H1 (cell line): Measurements from ENCODE around the gene ADAM30. TPM values are rescaled to one million over a fixed set of nuclear protein-coding genes. Genes with fewer than 3 reads are reported as not detected.

Source experiments
- CTCF ChIA-PET: fragments of 300-600 bp; sonication (Branson Sonifier 250); formaldehyde crosslinking; loops from one replicate; lab custom pipeline; 2021; ENCODE audit not compliant: partially characterized antibody; lab: Charles Lee
- POLR2A ChIA-PET: fragments of 300-600 bp; sonication (Branson Sonifier 250); formaldehyde crosslinking; loops from one replicate; lab custom pipeline; 2021; ENCODE audit warnings: inconsistent platforms; ENCODE audit not compliant: partially characterized antibody; lab: Charles Lee
- DNase-seq, 2 experiments: peaks; one replicate each; pipeline versions ENCODE4 v3.0.0 to v3.0.0-alpha.2; 2010 to 2022; ENCODE audit warnings: low spot score in 2 of 2, low read depth in 1 of 2, mixed read lengths in 1 of 2
- FAIRE-seq: peaks from 2 replicates; lab custom pipeline; 2011; peaks lifted over from hg19 to GRCh38; lab: Jason Lieb, UNC
- H2AFZ ChIP-seq: 2 replicates; pipeline ENCODE4 v1.8.1; 2012; ENCODE audit warnings: low read length, inconsistent platforms
- H2AK5ac ChIP-seq: 2 replicates; pipeline ENCODE4 v1.6.1; 2013; ENCODE audit warnings: low read depth, low read length
- H2BK120ac ChIP-seq: replicated peaks from 2 replicates; pipeline ENCODE3; 2013; ENCODE audit warnings: low read depth, low read length, inconsistent platforms
- H2BK12ac ChIP-seq: 2 replicates; pipeline ENCODE4 v1.6.1; 2013; ENCODE audit warnings: low read depth, low read length
- H2BK15ac ChIP-seq: 2 replicates; pipeline ENCODE4 v1.6.1; 2013; ENCODE audit warnings: low read length
- H2BK20ac ChIP-seq: 2 replicates; pipeline ENCODE4 v1.6.1; 2013; ENCODE audit warnings: low read length
- H2BK5ac ChIP-seq: 2 replicates; pipeline ENCODE4 v1.6.1; 2013; ENCODE audit warnings: low read depth, low read length
- H3K14ac ChIP-seq: 2 replicates; pipeline ENCODE4 v1.6.1; 2013; ENCODE audit warnings: inconsistent platforms; ENCODE audit not compliant: insufficient read length
- H3K18ac ChIP-seq: 2 replicates; pipeline ENCODE4 v1.6.1; 2013; ENCODE audit warnings: low read length; ENCODE audit errors: extremely low read depth
- H3K23ac ChIP-seq: 2 replicates; pipeline ENCODE4 v1.6.1; 2013; ENCODE audit warnings: inconsistent platforms; ENCODE audit not compliant: insufficient read length
- H3K23me2 ChIP-seq: 2 replicates; pipeline ENCODE4 v1.6.1; 2013; ENCODE audit warnings: low read depth, low read length
- H3K27ac ChIP-seq: 2 replicates; pipeline ENCODE4 v1.6.1; 2011; ENCODE audit warnings: low read depth, low read length, inconsistent platforms
- H3K27me3 ChIP-seq, 4 experiments: replicated peaks in 1 of 4; 1 replicate in 1 of 4; 2 replicates in 3 of 4; pipeline versions ENCODE4 v1.6.1 to v1.8.1; 2011 to 2013; ENCODE audit warnings: low read length in 3 of 4, mild to moderate bottlenecking in 3 of 4, inconsistent platforms in 2 of 4, mixed read lengths in 2 of 4, moderate library complexity in 1 of 4; ENCODE audit not compliant: control insufficient read depth in 3 of 4, insufficient read depth in 3 of 4; ENCODE audit errors: extremely low read depth in 1 of 4
- H3K36me3 ChIP-seq, 4 experiments: 2 replicates each; pipeline versions ENCODE4 v1.6.1 to v1.8.1; 2011 to 2013; ENCODE audit warnings: mild to moderate bottlenecking in 4 of 4, low read length in 3 of 4, moderate library complexity in 2 of 4, control low read depth in 1 of 4, inconsistent platforms in 1 of 4; ENCODE audit not compliant: insufficient read depth in 4 of 4, control insufficient read depth in 2 of 4
- H3K4ac ChIP-seq: replicated peaks from 2 replicates; pipeline ENCODE3; 2013; ENCODE audit warnings: low read length, low read depth, mixed read lengths, inconsistent platforms; ENCODE audit not compliant: insufficient read length
- H3K4me1 ChIP-seq, 4 experiments: replicated peaks in 1 of 4; 1 replicate in 1 of 4; 2 replicates in 3 of 4; pipeline versions ENCODE4 v1.6.1 to v1.8.1; 2011 to 2013; ENCODE audit warnings: low read length in 3 of 4, inconsistent platforms in 2 of 4, mixed read lengths in 1 of 4; ENCODE audit not compliant: insufficient read depth in 4 of 4, control insufficient read depth in 3 of 4
- H3K4me2 ChIP-seq, 2 experiments: 2 replicates each; pipeline versions ENCODE4 v1.6.1 to v1.8.1; 2011 to 2013; ENCODE audit warnings: low read depth in 2 of 2, low read length in 2 of 2, control low read depth in 1 of 2, inconsistent platforms in 1 of 2, mild to moderate bottlenecking in 1 of 2; ENCODE audit not compliant: insufficient read depth in 1 of 2
- H3K4me3 ChIP-seq, 4 experiments: fragments of 200-600, 300-600 bp in 1 of 4; sonication (generic), shearing (Covaris generic), sonication (Bioruptor Twin) in 1 of 4; 2 replicates each; pipeline versions ENCODE4 v1.5.1 to v1.8.1; 2011 to 2016; ENCODE audit warnings: low read length in 4 of 4, low read depth in 3 of 4, control low read depth in 2 of 4, inconsistent platforms in 2 of 4, mild to moderate bottlenecking in 2 of 4, mixed read lengths in 1 of 4, moderate library complexity in 1 of 4; ENCODE audit not compliant: insufficient read depth in 2 of 4; ENCODE audit errors: extremely low read depth in 1 of 4
- H3K56ac ChIP-seq: replicated peaks from 2 replicates; pipeline ENCODE3; 2013; ENCODE audit warnings: low read depth, mild to moderate bottlenecking, mixed read lengths, low read length, inconsistent platforms; ENCODE audit not compliant: insufficient read length
- H3K79me1 ChIP-seq: 2 replicates; pipeline ENCODE4 v1.6.1; 2013; ENCODE audit warnings: low read depth, low read length, control low read depth
- H3K79me2 ChIP-seq, 2 experiments: 2 replicates each; pipeline versions ENCODE4 v1.6.1 to v1.8.1; 2012 to 2013; ENCODE audit warnings: low read length in 2 of 2, mild to moderate bottlenecking in 2 of 2, inconsistent platforms in 1 of 2; ENCODE audit not compliant: insufficient read depth in 2 of 2, control insufficient read depth in 1 of 2
- H3K9ac ChIP-seq, 4 experiments: replicated peaks in 1 of 4; 1 replicate in 1 of 4; 2 replicates in 3 of 4; pipeline versions ENCODE4 v1.6.1 to v1.8.1; 2011 to 2013; ENCODE audit warnings: low read depth in 3 of 4, low read length in 3 of 4, control low read depth in 2 of 4, mild to moderate bottlenecking in 2 of 4, moderate library complexity in 2 of 4, inconsistent platforms in 1 of 4; ENCODE audit errors: extremely low read depth in 1 of 4
- H3K9me3 ChIP-seq, 2 experiments: 2 replicates each; pipeline versions ENCODE4 v1.6.1 to v1.8.1; 2012 to 2013; ENCODE audit warnings: mild to moderate bottlenecking in 2 of 2, moderate library complexity in 2 of 2, control low read depth in 1 of 2, inconsistent platforms in 1 of 2, low read depth in 1 of 2, low read length in 1 of 2, mixed read lengths in 1 of 2; ENCODE audit not compliant: insufficient read depth in 2 of 2
- H4K20me1 ChIP-seq, 2 experiments: replicated peaks in 1 of 2; 2 replicates each; pipeline versions ENCODE3 to v1.8.1; 2011 to 2013; ENCODE audit warnings: inconsistent platforms in 2 of 2, low read length in 2 of 2, mild to moderate bottlenecking in 1 of 2; ENCODE audit not compliant: insufficient read depth in 2 of 2, control insufficient read depth in 1 of 2
- H4K5ac ChIP-seq: 2 replicates; pipeline ENCODE4 v1.6.1; 2013; ENCODE audit warnings: low read length, low read depth, mixed read lengths, inconsistent platforms; ENCODE audit not compliant: insufficient read length
- H4K8ac ChIP-seq: 2 replicates; pipeline ENCODE4 v1.8.0; 2013; ENCODE audit warnings: mild to moderate bottlenecking, moderate library complexity, low read length, inconsistent platforms; ENCODE audit not compliant: insufficient read depth; ENCODE audit errors: extremely low read depth
- H4K91ac ChIP-seq: replicated peaks from 2 replicates; pipeline ENCODE3; 2013; ENCODE audit warnings: low read length, mixed read lengths, inconsistent platforms; ENCODE audit not compliant: insufficient read length
- EZH2 ChIP-seq: fragments of 200-600 bp; sonication (generic); IDR thresholded peaks from 2 replicates; pipeline ENCODE4 v1.7.1; 2012; ENCODE audit warnings: low read depth, mild to moderate bottlenecking, moderate library complexity, low read length, inconsistent platforms; ENCODE audit not compliant: severe bottlenecking
- HDAC6 ChIP-seq: IDR thresholded peaks from one replicate; pipeline ENCODE4 v1.7.1; 2012; ENCODE audit warnings: low read depth, mild to moderate bottlenecking, inconsistent platforms, low read length, moderate library complexity
- KDM5A ChIP-seq: fragments of 200-600 bp; IDR thresholded peaks from 2 replicates; pipeline ENCODE4 v1.7.1; 2012; ENCODE audit warnings: mild to moderate bottlenecking, low read length, inconsistent platforms, mixed read lengths
- NRF1 ChIP-seq: IDR thresholded peaks from 2 replicates; pipeline ENCODE4 v1.6.1; 2011; ENCODE audit warnings: mild to moderate bottlenecking, low read depth, low read length, improper control_type of control experiment
- TAF7 ChIP-seq: optimal IDR thresholded peaks from 2 replicates; pipeline ENCODE3; 2011; ENCODE audit warnings: low read depth, mild to moderate bottlenecking, inconsistent platforms, low read length, moderate library complexity, borderline replicate concordance
- polyA plus RNA-seq, 7 experiments: library from polyadenylated mRNA; depleted of rRNA in 3 of 7; stranded (reverse) in 5 of 7; unstranded in 2 of 7; fragments of >200 nt in 5 of 7; fragments of 200-250 nt in 2 of 7; gene quantifications; 1 replicate in 5 of 7; 2 replicates in 1 of 7; 4 replicates in 1 of 7; pipeline versions ENCODE4 v1.2.1 to v1.2.3, GENCODE V29; 2011 to 2013; ENCODE audit warnings: missing spikeins in 2 of 7, mixed read lengths in 2 of 7
- total RNA-seq: library from RNA; stranded (reverse); fragmentation: NEBNext Ultra II Directional; extraction: Animal tissue kit (Norgen Biotek cat#: 25700); gene quantifications from 2 replicates; pipeline ENCODE4 v1.2.1, GENCODE V29; 2021

ADAM30 gene
- total and polyA plus RNA-seq, 2 of the 8 experiments (the other 6 are each of a cell fraction or from before 2014, with no cell fraction given) = not detected

GRCh38 chr1:119862276-119862675 is 34.0 kb downstream of the ADAM30 start:
- Histone ChIP-seq H3K27ac (no peak overlapping the region), H3K9me3 (no peaks in the 10 kb centered on the region), H3K23me2 (no peaks in the 10 kb centered on the region), H3K27me3 (no peaks in the 10 kb centered on the region), H3K23ac (no peak overlapping the region), H4K5ac (no peak overlapping the region), H4K91ac (no peak overlapping the region), H2BK12ac (no peak overlapping the region), H2BK120ac (no peak overlapping the region), H3K4me3 (no peak overlapping the region), H3K4me1 (no peaks in the 10 kb centered on the region), H2BK15ac (no peak overlapping the region), H3K56ac (no peak overlapping the region), H3K36me3 (no peaks in the 10 kb centered on the region), H3K18ac (no peak overlapping the region), H2AFZ (no peak overlapping the region), H4K8ac (no peak overlapping the region), H3K14ac (no peak overlapping the region), H3K79me2 (no peaks in the 10 kb centered on the region), H2BK5ac (no peak overlapping the region), H3K9ac (no peak overlapping the region), H3K79me1 (no peaks in the 10 kb centered on the region), H2AK5ac (no peak overlapping the region), H3K4ac (no peak overlapping the region), H3K4me2 (no peak overlapping the region), H4K20me1 (no peaks in the 10 kb centered on the region), H2BK20ac (no peak overlapping the region)
- CTCF ChIA-PET = interaction anchor here (4.6 kb wide), 1 partner anchor 8 kb away, joined by 41 read pairs; no protein-coding TSS in a partner anchor
- TF ChIP-seq HDAC6 (no peak), EZH2 (no peak), NRF1 (no peak), KDM5A (no peak), TAF7 (no peak)
- POLR2A ChIA-PET = no interaction called here
- DNase-seq (no peak), FAIRE-seq (no peak)
